ENCODE data around the gene CHGA. TPM values are rescaled to one million over a fixed set of nuclear protein-coding genes. Genes with fewer than 3 reads are reported as not detected.
A peak's percentile ranks its signal among the peaks of the same experiment; 100 is the strongest.

The CHGA gene
- total and polyA plus RNA-seq, 12 donors = 0.54 to 3,883 (median 760) TPM; not detected in 1

DNA sequence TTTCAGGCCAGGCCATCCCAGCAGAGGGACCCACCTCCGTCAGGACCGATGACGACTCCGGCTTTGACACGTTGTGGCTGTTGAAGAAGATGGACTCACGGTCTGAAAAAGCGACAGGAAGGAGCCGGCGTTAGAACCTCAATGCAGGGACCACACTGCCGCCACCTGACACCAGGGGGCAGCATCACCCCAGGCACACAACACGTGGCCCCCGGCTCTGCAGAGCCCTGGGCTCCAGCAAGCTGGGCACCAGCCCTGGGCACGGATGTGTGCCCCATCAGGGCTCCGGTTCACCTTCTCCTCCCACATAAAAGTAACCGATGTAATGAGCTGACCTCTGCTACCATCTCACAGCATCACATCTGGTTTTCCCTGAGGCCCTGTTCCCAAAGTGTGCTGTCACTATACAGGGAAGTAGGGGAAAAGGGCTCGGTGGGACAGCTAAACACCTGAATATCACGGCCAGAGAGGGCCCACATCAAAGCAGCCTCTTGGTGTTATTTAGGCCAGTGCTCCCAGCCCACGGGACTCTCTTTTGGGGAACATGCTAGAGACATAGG is 29.0 kb downstream of the CHGA start:
- Histone ChIP-seq H3K36me3 (replicated peaks in 1 of 2) (peaks cover 0 to 3% of the 10 kb centered on the region in 2 donors), H3K27ac (no peak overlapping the region), H3K4me1 (replicated peaks in 1 of 2) (no peaks in the 10 kb centered on the region), H3K4me3 (no peak overlapping the region), H3K9me3 (replicated peaks in 1 of 3) (no peaks in the 10 kb centered on the region), H3K27me3 (no peaks in the 10 kb centered on the region)
- WGBS, 4 donors = 11 to 42% (median 18%) methylated on average over 8 to 18 of the region's 18 CpGs
- peak; percentile 59 to 92 (median 84) for DNase-seq
- intact Hi-C loops (cut with DNase I) = loop anchor here (2.0 to 10.0 kb wide), 3 partner anchors 153 to 189 kb away; no protein-coding TSS in a partner anchor
- TF ChIP-seq POLR2A (IDR thresholded peaks at IDR 0.05) (peak in 1 of 2 donors; percentile 13), CTCF (IDR thresholded peaks at IDR 0.05) (peak; percentile 93 to 97 (median 96))

DNA sequence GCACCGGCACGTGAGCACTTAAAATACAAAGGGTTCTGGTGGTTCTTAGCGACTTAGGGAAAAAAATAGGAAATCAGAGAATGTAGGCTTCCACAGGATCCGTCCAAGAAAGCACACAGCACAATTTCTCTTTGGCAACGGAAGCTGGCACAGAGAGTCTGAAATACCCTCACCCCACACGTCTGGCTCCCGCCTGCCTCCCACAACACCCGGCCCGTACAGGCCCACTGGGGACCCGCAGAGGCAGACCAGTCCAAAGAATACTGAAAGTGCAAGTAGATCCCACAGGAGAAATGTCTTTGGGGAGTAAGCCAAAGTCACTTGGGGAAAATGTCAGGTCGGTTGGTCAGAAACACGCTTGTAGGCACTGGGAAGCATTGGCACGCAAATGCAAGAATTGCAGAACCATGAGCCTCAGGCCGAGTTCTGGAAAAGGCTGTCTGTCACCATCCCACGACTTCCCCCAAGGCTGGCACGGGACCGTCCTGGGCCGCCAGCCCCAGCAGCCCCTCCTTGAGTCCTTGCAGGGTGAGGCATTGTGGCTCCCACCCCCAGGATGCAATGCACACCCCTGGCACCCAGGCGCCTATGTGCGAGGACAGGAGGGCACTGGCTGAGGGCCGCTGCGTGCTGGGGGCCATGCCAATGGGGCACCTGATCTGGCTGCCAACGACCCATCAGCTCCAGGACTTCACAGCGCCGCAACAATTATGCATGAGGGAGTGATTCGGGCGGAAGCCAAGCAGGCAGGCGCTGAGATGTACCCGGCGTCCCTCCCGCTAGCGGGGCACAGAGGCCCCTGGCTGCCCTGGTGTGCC is 29.7 kb downstream of the CHGA start:
- no peak for DNase-seq
- Histone ChIP-seq H3K4me3 (no peak overlapping the region), H3K9me3 (replicated peaks in 1 of 3) (no peaks in the 10 kb centered on the region), H3K4me1 (replicated peaks in 1 of 2) (no peaks in the 10 kb centered on the region), H3K36me3 (replicated peaks in 1 of 2) (peaks cover 0 to 4% of the 10 kb centered on the region in 2 donors), H3K27me3 (no peaks in the 10 kb centered on the region), H3K27ac (no peak overlapping the region)
- intact Hi-C loops (cut with DNase I) = loop anchor here (2.0 to 10.0 kb wide), 3 partner anchors 152 to 188 kb away; no protein-coding TSS in a partner anchor
- 88 to 93% (median 91%) methylated on average over 14 to 32 of the region's 32 CpGs for WGBS, 4 donors
- TF ChIP-seq CTCF (IDR thresholded peaks at IDR 0.05) (no peak), POLR2A (IDR thresholded peaks at IDR 0.05) (no peak)

DNA sequence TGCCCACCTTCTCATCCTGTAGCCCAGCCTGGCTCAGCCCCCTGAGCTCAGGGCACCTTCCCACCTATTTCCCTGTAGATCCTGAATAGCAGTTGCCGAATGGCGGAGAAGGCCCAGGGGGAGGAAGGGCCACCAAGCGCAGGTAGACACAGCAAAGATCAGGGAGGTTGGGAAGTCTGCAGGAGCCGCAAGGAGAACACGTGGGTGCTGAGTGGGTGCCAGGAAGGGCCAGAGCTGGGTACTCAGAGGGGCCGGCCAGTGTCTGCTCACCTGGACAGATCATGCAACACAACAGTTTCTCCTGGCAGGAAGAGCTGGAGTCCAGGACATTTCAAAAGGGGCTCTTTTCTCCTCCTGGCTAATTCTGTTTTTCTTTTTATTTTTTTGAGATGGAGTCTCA is 30.6 kb downstream of the CHGA start:
- peaks cover 0 to 11% of the 10 kb centered on the region in 2 donors for H3K36me3 ChIP-seq (replicated peaks in 1 of 2)
- no peak overlapping the region for H3K27ac ChIP-seq
- WGBS, 4 donors = 90 to 93% (median 92%) methylated on average over 5 to 6 of the region's 6 CpGs
- H3K4me1 ChIP-seq (replicated peaks in 1 of 2) = no peaks in the 10 kb centered on the region
- H3K9me3 ChIP-seq (replicated peaks in 1 of 3) = no peaks in the 10 kb centered on the region
- intact Hi-C loops (cut with DNase I) = loop anchor here (2.0 to 10.0 kb wide), 3 partner anchors 151 to 187 kb away; no protein-coding TSS in a partner anchor
- no peak for TF ChIP-seq POLR2A (IDR thresholded peaks at IDR 0.05)
- no peak for TF ChIP-seq CTCF (IDR thresholded peaks at IDR 0.05)
- H3K4me3 ChIP-seq = no peak overlapping the region
- no peak for DNase-seq
- H3K27me3 ChIP-seq = no peaks in the 10 kb centered on the region

DNA sequence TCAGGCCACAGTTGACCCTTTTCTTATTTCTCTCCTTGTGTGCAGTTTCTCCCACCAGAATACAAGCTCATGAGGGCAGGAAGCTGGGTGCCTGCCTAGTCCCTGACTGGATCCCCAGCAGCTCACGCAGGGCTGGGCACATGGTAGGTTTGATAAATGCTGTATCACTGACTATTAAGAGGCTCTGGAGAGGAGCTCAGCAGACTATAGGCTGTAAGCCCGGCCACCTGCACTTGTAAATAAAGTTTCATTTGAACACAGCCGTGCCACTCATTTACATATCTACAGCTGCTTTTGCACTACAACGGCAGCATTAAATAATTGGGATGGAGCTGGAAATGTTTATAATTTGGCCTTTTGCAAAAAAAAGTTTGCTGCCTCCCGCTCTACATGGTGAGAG is 32.0 kb downstream of the CHGA start:
- Histone ChIP-seq H3K36me3 (replicated peaks in 1 of 2) (peaks cover 0 to 9% of the 10 kb centered on the region in 2 donors), H3K4me1 (replicated peaks in 1 of 2) (no peaks in the 10 kb centered on the region), H3K4me3 (no peak overlapping the region), H3K27ac (no peak overlapping the region), H3K9me3 (replicated peaks in 1 of 3) (no peaks in the 10 kb centered on the region), H3K27me3 (no peaks in the 10 kb centered on the region)
- TF ChIP-seq CTCF (IDR thresholded peaks at IDR 0.05) = no peak
- no peak for TF ChIP-seq POLR2A (IDR thresholded peaks at IDR 0.05)
- intact Hi-C loops (cut with DNase I) = loop anchor here (5.0 to 10.0 kb wide), 2 partner anchors 150 to 182 kb away; no protein-coding TSS in a partner anchor
- no peak for DNase-seq
- 87 to 92% (median 88%) methylated on average over 5 of the region's 5 CpGs for WGBS, 4 donors
